HG03025 (cell line): Measurements from ENCODE around the gene XPR1.
"Not testable (repeated sequence)": the region's sequence is repeated elsewhere in the genome, so short reads cannot be mapped to it uniquely, and the experiment has no call there.

Source experiments
- ATAC-seq: cut with Tn5 transposase; IDR thresholded peaks from one replicate; pipeline ENCODE4 v1.9.1; 2021; ENCODE audit warnings: mild to moderate bottlenecking, moderate library complexity; ENCODE audit not compliant: unreplicated experiment, low FRiP score

The XPR1 gene

GRCh38 chr1:180710746-180711145 lies 78.9 kb downstream of the XPR1 start:
- not testable (repeated sequence) for ATAC-seq

GRCh38 chr1:180711260-180711659 lies 79.4 kb downstream of the XPR1 start:
- ATAC-seq, result not testable (repeated sequence)

GRCh38 chr1:180720753-180721152 lies 88.9 kb downstream of the XPR1 start:
- no peak for ATAC-seq

- ATAC-seq, result no peak
These were observed 90.8 kb downstream of the XPR1 start for GRCh38 chr1:180722586-180722985.

GRCh38 chr1:180724055-180724454 lies 92.2 kb downstream of the XPR1 start:
- ATAC-seq, result no peak

GRCh38 chr1:180726024-180726423 lies 94.2 kb downstream of the XPR1 start:
- not testable (repeated sequence) for ATAC-seq

GRCh38 chr1:180727751-180728150 lies 95.9 kb downstream of the XPR1 start:
- ATAC-seq, result not testable (repeated sequence)

- ATAC-seq, result no peak
These were observed 96.8 kb downstream of the XPR1 start for GRCh38 chr1:180728472-180729106.

- no peak for ATAC-seq
These were observed 99.3 kb downstream of the XPR1 start for GRCh38 chr1:180731131-180731530.

- ATAC-seq, result no peak
These were observed 101.0 kb downstream of the XPR1 start for GRCh38 chr1:180732866-180733265.

- ATAC-seq, result no peak
These were observed 102.5 kb downstream of the XPR1 start for GRCh38 chr1:180734366-180734765.

GRCh38 chr1:180742663-180743062 lies 110.8 kb downstream of the XPR1 start:
- ATAC-seq, result no peak

GRCh38 chr1:180743868-180744267 lies 112.0 kb downstream of the XPR1 start:
- ATAC-seq, result no peak

- no peak for ATAC-seq
These were observed 113.3 kb downstream of the XPR1 start for GRCh38 chr1:180745098-180745497.

GRCh38 chr1:180751921-180752320 lies 120.1 kb downstream of the XPR1 start:
- ATAC-seq, result no peak

- no peak for ATAC-seq
These were observed 122.6 kb downstream of the XPR1 start for GRCh38 chr1:180754453-180754852.

- ATAC-seq, result no peak
These were observed 125.8 kb downstream of the XPR1 start for GRCh38 chr1:180757657-180758056.

GRCh38 chr1:180762796-180763195 lies 131.0 kb downstream of the XPR1 start:
- ATAC-seq, result no peak

GRCh38 chr1:180765151-180765550 lies 133.3 kb downstream of the XPR1 start:
- no peak for ATAC-seq

- no peak for ATAC-seq
These were observed 138.1 kb downstream of the XPR1 start for GRCh38 chr1:180769889-180770288.

GRCh38 chr1:180773210-180773865 lies 141.5 kb downstream of the XPR1 start:
- no peak for ATAC-seq

GRCh38 chr1:180775801-180776200 lies 144.0 kb downstream of the XPR1 start:
- no peak for ATAC-seq
